Right atrium auricular region (tissue), 2 donors: Measurements from ENCODE around the gene AHNAK. TPM values are rescaled to one million over a fixed set of nuclear protein-coding genes. Genes with fewer than 3 reads are reported as not detected.

Experiments used
- DNase-seq: peaks from one replicate; pipeline ENCODE4 v3.0.0-alpha.2; 2019; ENCODE audit warnings: low spot score
- H3K27ac ChIP-seq, 2 donors: fragments of 200-600 bp; sonication (generic); 1 replicate in 1 of 2; 2 replicates in 1 of 2; pipeline ENCODE4 v1.5.1; 2016 to 2019
- H3K27me3 ChIP-seq, 2 donors: fragments of 200-600 bp; sonication (generic); one replicate each; pipeline versions ENCODE4 v1.5.1 to v1.6.0; 2017 to 2019
- H3K36me3 ChIP-seq: fragments of 200-600 bp; sonication (generic); one replicate; pipeline ENCODE4 v1.5.1; 2016
- H3K4me1 ChIP-seq, 2 donors: fragments of 200-600 bp; sonication (generic); one replicate each; pipeline versions ENCODE4 v1.5.1 to v1.6.0; 2017 to 2019
- H3K4me3 ChIP-seq, 2 donors: fragments of 200-600 bp; sonication (generic); 1 replicate in 1 of 2; 2 replicates in 1 of 2; pipeline ENCODE4 v1.5.1; 2017 to 2019; ENCODE audit warnings: mild to moderate bottlenecking in 1 of 2, moderate library complexity in 1 of 2
- H3K9me3 ChIP-seq, 2 donors: fragments of 200-600 bp; sonication (generic); one replicate each; pipeline ENCODE4 v1.5.1; 2019
- CTCF ChIP-seq, 2 donors: fragments of 200-600 bp; sonication (generic); IDR thresholded peaks; one replicate each; pipeline ENCODE4 v1.5.1; 2019; ENCODE audit warnings: antibody characterized with exemption in 2 of 2
- total RNA-seq, 2 donors: library from RNA; depleted of rRNA; stranded (reverse); fragments of >200 nt; gene quantifications; one replicate each; pipeline ENCODE4 v1.1.0, GENCODE V29; 2016

Gene AHNAK
- total RNA-seq, 2 donors from 2014 or later, result 270 to 441 TPM

GRCh38 chr11:62512961-62513360 lies 33.6 kb downstream of the AHNAK start:
- Histone ChIP-seq H3K4me1 (peaks cover 0 to 17% of the 10 kb centered on the region in 2 donors), H3K36me3 (peaks cover 37% of the 10 kb centered on the region), H3K27ac (no peak overlapping the region), H3K27me3 (no peaks in the 10 kb centered on the region), H3K9me3 (no peaks in the 10 kb centered on the region), H3K4me3 (no peak overlapping the region)
- no peak for TF ChIP-seq CTCF (IDR thresholded peaks at IDR 0.05)
- DNase-seq, result no peak

- Histone ChIP-seq H3K9me3 (no peaks in the 10 kb centered on the region), H3K27ac (peak overlapping the region; percentile 68 to 83), H3K27me3 (no peaks in the 10 kb centered on the region), H3K4me1 (peaks cover 0 to 57% of the 10 kb centered on the region in 2 donors), H3K4me3 (peak overlapping the region; percentile 5 to 26), H3K36me3 (no peaks in the 10 kb centered on the region)
- DNase-seq, result peak; percentile 83
- peak; percentile 24 to 55 for TF ChIP-seq CTCF (IDR thresholded peaks at IDR 0.05)
Observed at GRCh38 chr11:62508336-62509058, 38.1 kb downstream of the AHNAK start.

GRCh38 chr11:62507125-62507422 lies 39.5 kb downstream of the AHNAK start:
- no peak for DNase-seq
- H3K9me3 ChIP-seq, result no peaks in the 10 kb centered on the region
- TF ChIP-seq CTCF (IDR thresholded peaks at IDR 0.05), result no peak
- no peak overlapping the region for H3K4me3 ChIP-seq
- H3K27me3 ChIP-seq, result no peaks in the 10 kb centered on the region
- no peaks in the 10 kb centered on the region for H3K36me3 ChIP-seq
- H3K4me1 ChIP-seq, result peaks cover 0 to 71% of the 10 kb centered on the region in 2 donors
- peak overlapping the region; percentile 38 to 41 for H3K27ac ChIP-seq

GRCh38 chr11:62506413-62507124 lies 40.0 kb downstream of the AHNAK start:
- DNase-seq, result no peak

GRCh38 chr11:62505440-62506091 lies 41.0 kb downstream of the AHNAK start:
- Histone ChIP-seq H3K4me1 (peaks cover 0 to 85% of the 10 kb centered on the region in 2 donors), H3K36me3 (no peaks in the 10 kb centered on the region), H3K27me3 (no peaks in the 10 kb centered on the region), H3K27ac (peak overlapping the region; percentile 11 to 20), H3K4me3 (peak overlapping the region; percentile 7 to 39), H3K9me3 (no peaks in the 10 kb centered on the region)
- DNase-seq, result no peak
- TF ChIP-seq CTCF (IDR thresholded peaks at IDR 0.05), result no peak

More at GRCh38 chr11:62506413-62507124, 40.0 kb downstream of the AHNAK start:
- H3K27ac ChIP-seq, result peak overlapping the region; percentile 38 to 41
- H3K4me1 ChIP-seq, result peaks cover 0 to 76% of the 10 kb centered on the region in 2 donors
- no peaks in the 10 kb centered on the region for H3K36me3 ChIP-seq
- no peaks in the 10 kb centered on the region for H3K9me3 ChIP-seq
- no peak for TF ChIP-seq CTCF (IDR thresholded peaks at IDR 0.05)
- no peak overlapping the region for H3K4me3 ChIP-seq
- H3K27me3 ChIP-seq, result no peaks in the 10 kb centered on the region
